GM19025 (cell line): Measurements from ENCODE around the gene TMEM132A.

Experiments
- ATAC-seq: cut with Tn5 transposase; IDR thresholded peaks from one replicate; pipeline ENCODE4 v1.9.1; 2021; ENCODE audit warnings: mild to moderate bottlenecking, low read depth, moderate library complexity; ENCODE audit not compliant: unreplicated experiment

The TMEM132A gene, protein sequence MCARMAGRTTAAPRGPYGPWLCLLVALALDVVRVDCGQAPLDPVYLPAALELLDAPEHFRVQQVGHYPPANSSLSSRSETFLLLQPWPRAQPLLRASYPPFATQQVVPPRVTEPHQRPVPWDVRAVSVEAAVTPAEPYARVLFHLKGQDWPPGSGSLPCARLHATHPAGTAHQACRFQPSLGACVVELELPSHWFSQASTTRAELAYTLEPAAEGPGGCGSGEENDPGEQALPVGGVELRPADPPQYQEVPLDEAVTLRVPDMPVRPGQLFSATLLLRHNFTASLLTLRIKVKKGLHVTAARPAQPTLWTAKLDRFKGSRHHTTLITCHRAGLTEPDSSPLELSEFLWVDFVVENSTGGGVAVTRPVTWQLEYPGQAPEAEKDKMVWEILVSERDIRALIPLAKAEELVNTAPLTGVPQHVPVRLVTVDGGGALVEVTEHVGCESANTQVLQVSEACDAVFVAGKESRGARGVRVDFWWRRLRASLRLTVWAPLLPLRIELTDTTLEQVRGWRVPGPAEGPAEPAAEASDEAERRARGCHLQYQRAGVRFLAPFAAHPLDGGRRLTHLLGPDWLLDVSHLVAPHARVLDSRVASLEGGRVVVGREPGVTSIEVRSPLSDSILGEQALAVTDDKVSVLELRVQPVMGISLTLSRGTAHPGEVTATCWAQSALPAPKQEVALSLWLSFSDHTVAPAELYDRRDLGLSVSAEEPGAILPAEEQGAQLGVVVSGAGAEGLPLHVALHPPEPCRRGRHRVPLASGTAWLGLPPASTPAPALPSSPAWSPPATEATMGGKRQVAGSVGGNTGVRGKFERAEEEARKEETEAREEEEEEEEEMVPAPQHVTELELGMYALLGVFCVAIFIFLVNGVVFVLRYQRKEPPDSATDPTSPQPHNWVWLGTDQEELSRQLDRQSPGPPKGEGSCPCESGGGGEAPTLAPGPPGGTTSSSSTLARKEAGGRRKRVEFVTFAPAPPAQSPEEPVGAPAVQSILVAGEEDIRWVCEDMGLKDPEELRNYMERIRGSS

DNA sequence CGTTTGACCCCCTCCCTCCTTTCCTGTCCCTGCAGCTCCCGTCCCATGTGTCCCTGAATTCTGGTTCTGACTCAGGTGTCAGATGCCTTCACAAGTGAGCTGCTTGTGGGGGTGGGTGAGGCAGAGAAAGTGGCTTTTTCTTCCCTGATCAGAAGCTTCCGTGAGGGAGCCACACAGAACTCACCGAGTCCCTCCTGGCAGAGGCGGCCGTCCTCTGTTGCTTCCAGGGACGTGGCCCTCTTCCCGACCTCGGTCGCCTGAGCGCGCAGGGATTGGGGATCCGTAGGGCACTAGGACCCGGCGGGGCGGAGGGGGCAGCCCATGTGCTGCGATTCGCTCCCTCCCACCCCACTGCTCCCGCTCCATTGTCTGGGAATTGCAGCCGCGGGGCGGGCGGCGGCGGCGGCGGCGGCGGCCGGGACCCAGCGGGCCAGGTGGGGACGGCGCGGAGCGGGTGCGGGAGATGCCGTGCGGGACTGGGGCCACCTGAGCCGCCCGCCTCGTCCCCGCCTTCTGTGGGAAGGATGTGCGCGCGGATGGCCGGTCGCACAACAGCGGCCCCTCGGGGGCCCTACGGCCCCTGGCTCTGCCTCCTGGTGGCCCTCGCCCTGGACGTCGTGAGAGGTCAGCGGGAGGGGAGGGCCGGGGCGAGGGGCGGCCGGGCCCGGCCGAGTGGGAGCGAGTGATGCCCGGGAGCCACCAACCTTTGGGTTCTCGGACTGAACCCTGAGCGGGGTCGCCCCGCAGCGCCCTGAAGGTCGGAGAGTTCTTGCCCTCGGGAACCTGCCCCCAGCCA lies at the start of gene TMEM132A:
Gene TMEM132A (plus strand): TSS at position 351 of the 796 bp plus-strand sequence. CDS start 174 bp downstream, at position 525.
- no peak for ATAC-seq

- no peak for ATAC-seq
Measured at GRCh38 chr11:60875366-60876167, 48.7 kb upstream of the TMEM132A start.

DNA sequence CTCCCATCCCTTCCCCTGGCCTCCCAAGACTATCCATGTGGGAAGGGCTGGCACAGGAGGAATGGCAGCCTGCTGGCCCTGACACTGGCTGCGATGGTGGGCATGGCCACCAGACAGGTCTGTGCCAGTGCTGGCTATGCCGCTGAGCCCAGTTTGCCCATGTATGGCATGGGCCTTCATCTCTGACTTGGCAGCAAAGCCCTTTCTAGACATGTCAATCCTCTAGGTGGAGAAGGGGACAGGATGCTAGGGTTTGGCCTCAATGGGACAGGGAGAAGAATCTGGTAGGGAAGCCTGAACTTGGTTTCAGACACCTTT lies 48.1 kb upstream of the TMEM132A start:
- no peak for ATAC-seq

DNA sequence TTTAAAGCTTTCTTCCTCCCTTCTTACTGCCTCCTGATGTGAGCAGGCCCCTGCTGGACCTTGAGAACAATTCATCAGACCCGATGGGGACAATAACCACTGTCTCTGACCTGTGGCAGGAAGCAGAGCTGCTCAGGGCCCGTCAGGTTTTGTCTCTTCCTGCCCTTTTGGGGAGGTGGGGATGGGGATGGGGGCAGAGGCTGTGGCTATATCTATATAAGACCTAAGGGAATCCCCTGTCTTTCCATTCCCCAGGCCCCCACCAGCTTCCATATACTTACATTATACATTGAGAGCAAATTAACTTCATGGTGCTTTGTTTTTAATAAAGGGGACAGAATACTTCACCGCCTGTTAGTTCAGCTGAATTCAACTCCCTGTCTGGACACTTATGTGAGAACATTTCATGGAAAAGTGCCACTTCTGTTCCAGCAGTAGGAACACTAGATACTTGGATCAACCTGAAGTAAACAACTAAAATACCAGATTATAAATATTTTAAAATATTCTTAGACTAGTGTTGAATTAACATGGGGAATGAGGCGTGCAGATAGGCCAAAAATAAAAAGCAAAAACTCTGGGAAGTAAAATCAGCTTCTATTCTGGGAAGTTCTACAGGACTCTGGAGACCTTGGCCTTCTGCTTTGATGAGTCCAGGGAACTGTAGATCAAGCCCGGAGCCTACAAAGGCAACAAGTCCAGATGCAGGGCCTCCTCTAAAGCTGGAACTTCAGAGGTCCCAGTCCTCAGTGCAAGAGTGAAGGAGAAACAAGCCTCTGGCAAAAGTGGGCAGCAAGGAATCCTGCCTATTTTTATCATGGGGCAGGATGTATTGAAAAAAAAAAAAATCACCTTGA lies 45.8 kb upstream of the TMEM132A start:
- ATAC-seq: no peak

GRCh38 chr11:60879104-60879503 lies 45.2 kb upstream of the TMEM132A start:
- ATAC-seq: no peak

DNA sequence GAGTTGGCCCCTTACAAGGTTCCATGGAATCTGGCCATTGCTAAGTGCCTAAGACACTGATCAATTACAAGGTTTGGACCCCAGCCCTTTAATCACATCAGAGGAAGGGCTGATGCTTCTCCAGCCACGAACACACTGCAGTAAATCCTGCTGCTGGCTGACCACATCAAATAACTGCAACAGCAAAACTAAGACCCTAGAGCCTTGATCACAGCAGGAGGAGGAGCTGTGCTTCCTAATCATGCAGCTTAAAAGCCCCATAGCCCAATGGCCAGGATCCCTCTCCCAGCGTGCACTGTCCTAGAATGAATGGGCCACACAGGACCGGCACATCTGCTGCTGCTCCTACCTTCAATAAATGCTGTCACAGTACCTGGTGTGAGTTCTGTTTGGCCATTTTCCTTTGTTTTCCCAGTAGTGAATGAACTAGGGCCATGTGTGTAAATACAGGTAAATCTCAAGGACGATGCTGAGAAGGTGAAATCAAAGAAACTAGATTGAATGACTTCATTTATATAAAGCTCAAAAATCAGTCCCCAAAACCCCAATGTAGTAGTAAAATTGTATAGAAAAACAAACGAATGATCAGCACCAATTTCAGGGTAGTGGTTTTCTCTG lies 44.2 kb upstream of the TMEM132A start:
- ATAC-seq: no peak

DNA sequence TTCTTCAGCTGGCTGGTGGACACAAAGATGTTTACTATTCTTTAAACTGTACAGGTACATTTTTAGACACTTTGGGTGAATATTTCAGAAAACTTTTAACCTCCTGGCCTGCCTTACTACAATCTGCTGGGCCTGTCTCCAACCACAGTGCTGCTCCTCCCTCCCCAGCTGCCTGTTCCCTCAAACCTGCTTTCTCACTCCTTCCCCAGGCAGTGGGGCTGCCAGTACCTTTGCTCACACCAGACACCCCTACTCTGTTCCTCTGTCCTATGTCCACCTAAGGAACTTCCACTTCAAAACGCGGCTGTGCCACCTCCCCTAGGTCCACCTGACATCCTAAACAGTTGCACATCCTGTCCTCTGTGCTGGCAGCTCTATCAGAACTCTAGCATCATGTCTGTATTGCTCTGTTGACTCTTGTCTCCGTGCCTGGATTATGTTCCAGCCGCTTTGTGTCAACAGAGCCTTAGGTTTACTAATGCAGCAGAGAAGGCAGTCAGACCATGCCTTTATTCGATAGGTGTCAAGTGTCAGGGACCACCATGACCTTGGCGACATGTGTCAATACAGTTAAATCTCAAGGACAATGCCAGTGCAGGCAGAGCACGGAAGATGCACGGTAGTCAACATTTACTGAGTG lies 43.5 kb upstream of the TMEM132A start:
- ATAC-seq: no peak

GRCh38 chr11:60887556-60887955 lies 36.7 kb upstream of the TMEM132A start:
- no peak for ATAC-seq

DNA sequence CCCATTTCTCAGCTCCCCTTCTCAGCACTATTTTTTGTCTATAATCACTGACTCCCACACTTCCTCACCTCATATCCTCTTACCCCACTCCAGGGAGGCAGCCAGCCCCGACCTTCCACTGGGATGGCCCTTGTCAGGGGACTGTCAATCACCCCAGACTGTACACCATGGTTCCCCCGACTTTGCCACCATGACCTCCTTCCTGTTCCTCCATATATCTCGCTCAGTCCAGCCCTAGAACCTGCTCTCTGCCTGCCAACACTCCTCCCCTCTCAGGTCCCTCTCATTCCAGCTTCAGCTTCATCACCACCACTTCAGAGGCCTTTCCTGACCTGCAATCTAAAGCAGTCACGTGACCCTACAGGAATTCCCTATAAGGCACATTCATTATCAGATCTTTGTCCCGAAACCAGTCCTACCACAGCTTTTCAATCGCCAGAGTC lies 34.4 kb upstream of the TMEM132A start:
- ATAC-seq: no peak

- ATAC-seq: no peak
Measured at GRCh38 chr11:60890696-60891095, 33.6 kb upstream of the TMEM132A start.

DNA sequence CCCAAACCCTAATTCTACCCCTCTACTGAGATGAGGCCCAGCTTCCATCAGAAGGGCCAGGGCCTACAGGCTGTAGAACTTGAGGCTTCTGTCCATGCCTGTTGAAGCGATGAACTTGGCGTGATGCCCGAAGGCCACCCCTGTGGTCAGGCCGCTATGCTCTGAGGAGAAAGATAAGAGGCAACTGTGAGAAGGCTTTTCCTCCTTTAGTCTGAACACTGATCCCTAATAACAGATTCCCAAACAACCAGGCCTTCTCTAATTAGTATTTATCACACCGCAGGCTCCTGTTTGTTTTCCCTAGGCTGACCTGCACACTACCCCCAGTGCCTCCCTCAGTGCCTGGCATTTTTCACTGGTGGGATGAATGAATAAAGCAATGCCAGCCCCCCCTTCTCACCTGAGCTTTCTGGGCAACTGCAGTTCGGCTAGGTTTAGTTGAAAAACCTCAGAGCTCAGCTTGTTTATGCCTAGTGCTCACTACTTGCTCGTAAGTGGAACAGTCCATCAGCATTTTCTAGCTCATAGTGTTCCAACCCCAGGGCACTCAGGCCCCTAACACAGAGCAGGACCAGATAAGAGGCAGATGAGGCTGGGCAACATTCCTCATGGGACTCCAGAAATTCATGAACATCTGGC lies 33.0 kb upstream of the TMEM132A start:
- no peak for ATAC-seq

- no peak for ATAC-seq
Measured at GRCh38 chr11:60895687-60896086, 28.6 kb upstream of the TMEM132A start.

- ATAC-seq: no peak
Measured at GRCh38 chr11:60897496-60897895, 26.8 kb upstream of the TMEM132A start.

DNA sequence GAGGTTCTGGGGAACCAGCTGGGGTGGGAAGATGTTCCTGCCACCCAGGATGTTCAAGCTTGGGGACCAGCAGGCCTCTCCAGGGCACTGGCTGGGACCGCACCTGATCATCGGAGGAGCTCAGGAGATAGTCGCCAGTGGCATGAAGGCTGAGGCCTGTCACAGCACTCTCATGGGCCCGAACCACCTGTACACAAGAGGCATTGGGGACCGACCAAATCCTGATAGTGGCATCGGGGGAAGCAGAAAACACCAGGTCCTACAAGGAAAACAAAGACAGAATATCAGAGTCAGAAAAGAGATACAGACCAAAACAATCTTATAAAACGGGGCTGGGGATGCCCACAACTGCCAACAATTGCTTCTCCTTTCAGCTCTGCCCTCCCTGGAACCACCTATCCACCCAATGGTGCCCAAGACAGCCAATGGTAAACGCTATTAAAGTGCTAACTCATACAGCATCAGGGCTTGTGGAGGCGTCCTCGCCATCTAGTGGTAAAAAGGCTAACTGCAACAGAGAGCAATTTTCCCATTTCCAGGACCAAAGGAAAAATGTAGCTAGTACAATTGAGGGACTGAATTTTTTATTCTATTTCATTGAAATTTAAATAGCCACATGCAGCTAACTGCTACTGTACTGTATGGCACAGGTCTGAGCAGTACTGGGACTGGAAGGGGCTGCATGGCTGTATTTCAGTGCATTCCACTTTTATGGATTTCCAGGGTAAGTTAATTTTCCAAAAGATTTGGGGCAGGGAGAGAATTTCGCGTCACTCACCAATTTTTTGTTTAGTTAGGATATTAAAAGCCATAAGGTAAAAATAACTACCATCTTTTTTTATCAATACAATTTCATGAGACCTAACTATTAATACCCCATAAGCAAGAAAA lies 25.0 kb upstream of the TMEM132A start:
- ATAC-seq: no peak

DNA sequence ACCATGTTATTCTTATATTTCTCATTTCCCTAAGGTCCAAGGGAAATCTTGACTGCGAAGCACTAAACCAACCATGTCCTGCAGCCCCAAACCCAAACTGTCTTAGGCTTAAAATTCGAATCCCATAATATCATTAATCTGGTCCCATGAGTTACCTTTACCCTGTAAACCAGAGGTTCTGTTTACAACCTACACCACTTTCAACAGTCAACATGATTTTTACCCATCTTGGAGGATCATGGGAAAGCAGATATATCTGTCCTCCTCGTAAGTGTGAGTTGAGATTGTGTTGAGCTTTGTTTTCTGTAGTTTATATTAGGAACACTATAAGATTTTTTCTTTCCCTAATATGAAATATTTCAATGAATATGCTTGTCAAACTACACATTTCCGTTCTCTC lies 24.3 kb upstream of the TMEM132A start:
- no peak for ATAC-seq

GRCh38 chr11:60900673-60901404 lies 23.4 kb upstream of the TMEM132A start:
- no peak for ATAC-seq
